Measurements from ENCODE around the gene FAM217B. TPM values are rescaled to one million over a fixed set of nuclear protein-coding genes. Genes with fewer than 3 reads are reported as not detected.

Gene FAM217B
- total and polyA plus RNA-seq, 9 donors: 13.1 to 26.7 (median 20.8) TPM

- Histone ChIP-seq H3K36me3 (ENCODE audit: control insufficient read depth, insufficient read depth, low read length) (no peaks in the 10 kb centered on the region), H3K27ac (ENCODE audit: low read length) (no peak overlapping the region), H3K9me3 (replicated peaks; ENCODE audit: control insufficient read depth, low read depth, low read length) (no peaks in the 10 kb centered on the region), H3K4me3 (ENCODE audit: low read length) (no peak overlapping the region), H3K27me3 (ENCODE audit: control insufficient read depth, insufficient read depth, low read length) (no peaks in the 10 kb centered on the region), H3K4me1 (ENCODE audit: control insufficient read depth, insufficient read depth, low read length) (no peaks in the 10 kb centered on the region)
- DNase-seq: no peak
- WGBS (ENCODE audit: insufficient coverage): 66% methylated on average over 5 of the region's 5 CpGs
Observed at GRCh38 chr20:59988141-59988540, 48.0 kb downstream of the FAM217B start.

- no CpG with 5 or more reads among the region's 4 CpGs for WGBS (ENCODE audit: insufficient coverage)
- no peaks in the 10 kb centered on the region for H3K36me3 ChIP-seq (ENCODE audit: control insufficient read depth, insufficient read depth, low read length)
- no peaks in the 10 kb centered on the region for H3K27me3 ChIP-seq (ENCODE audit: control insufficient read depth, insufficient read depth, low read length)
- no peaks in the 10 kb centered on the region for H3K9me3 ChIP-seq (replicated peaks; ENCODE audit: control insufficient read depth, low read depth, low read length)
- DNase-seq: no peak
- H3K27ac ChIP-seq (ENCODE audit: low read length): no peak overlapping the region
- peaks cover 14% of the 10 kb centered on the region for H3K4me1 ChIP-seq (ENCODE audit: control insufficient read depth, insufficient read depth, low read length)
- H3K4me3 ChIP-seq (ENCODE audit: low read length): no peak overlapping the region
Observed at GRCh38 chr20:59992526-59993084, 52.4 kb downstream of the FAM217B start.

GRCh38 chr20:59993736-59994430 is 53.7 kb downstream of the FAM217B start:
- Histone ChIP-seq H3K9me3 (replicated peaks; ENCODE audit: control insufficient read depth, low read depth, low read length) (no peaks in the 10 kb centered on the region), H3K4me3 (ENCODE audit: low read length) (no peak overlapping the region), H3K27me3 (ENCODE audit: control insufficient read depth, insufficient read depth, low read length) (no peaks in the 10 kb centered on the region), H3K27ac (ENCODE audit: low read length) (peak overlapping the region; percentile 29), H3K36me3 (ENCODE audit: control insufficient read depth, insufficient read depth, low read length) (no peaks in the 10 kb centered on the region), H3K4me1 (ENCODE audit: control insufficient read depth, insufficient read depth, low read length) (peaks cover 14% of the 10 kb centered on the region)
- WGBS (ENCODE audit: insufficient coverage): 32% methylated on average over 13 of the region's 18 CpGs
- DNase-seq: no peak

- 0% methylated on average over 1 of the region's 5 CpGs for WGBS (ENCODE audit: insufficient coverage)
- no peaks in the 10 kb centered on the region for H3K9me3 ChIP-seq (replicated peaks; ENCODE audit: control insufficient read depth, low read depth, low read length)
- no peaks in the 10 kb centered on the region for H3K27me3 ChIP-seq (ENCODE audit: control insufficient read depth, insufficient read depth, low read length)
- DNase-seq: peak; percentile 68
- H3K4me1 ChIP-seq (ENCODE audit: control insufficient read depth, insufficient read depth, low read length): peaks cover 17% of the 10 kb centered on the region
- H3K4me3 ChIP-seq (ENCODE audit: low read length): no peak overlapping the region
- no peaks in the 10 kb centered on the region for H3K36me3 ChIP-seq (ENCODE audit: control insufficient read depth, insufficient read depth, low read length)
- no peak overlapping the region for H3K27ac ChIP-seq (ENCODE audit: low read length)
Observed at GRCh38 chr20:59994697-59995122, 54.5 kb downstream of the FAM217B start.

GRCh38 chr20:59996108-59996507 is 55.9 kb downstream of the FAM217B start:
- H3K27me3 ChIP-seq (ENCODE audit: control insufficient read depth, insufficient read depth, low read length): no peaks in the 10 kb centered on the region
- WGBS (ENCODE audit: insufficient coverage): no CpG with 5 or more reads among the region's 1 CpG
- H3K36me3 ChIP-seq (ENCODE audit: control insufficient read depth, insufficient read depth, low read length): no peaks in the 10 kb centered on the region
- DNase-seq: no peak
- no peaks in the 10 kb centered on the region for H3K9me3 ChIP-seq (replicated peaks; ENCODE audit: control insufficient read depth, low read depth, low read length)
- no peak overlapping the region for H3K4me3 ChIP-seq (ENCODE audit: low read length)
- H3K27ac ChIP-seq (ENCODE audit: low read length): no peak overlapping the region
- peaks cover 28% of the 10 kb centered on the region for H3K4me1 ChIP-seq (ENCODE audit: control insufficient read depth, insufficient read depth, low read length)

- DNase-seq: no peak
- H3K36me3 ChIP-seq (ENCODE audit: control insufficient read depth, insufficient read depth, low read length): no peaks in the 10 kb centered on the region
- H3K27ac ChIP-seq (ENCODE audit: low read length): no peak overlapping the region
- H3K27me3 ChIP-seq (ENCODE audit: control insufficient read depth, insufficient read depth, low read length): no peaks in the 10 kb centered on the region
- 75% methylated on average over 2 of the region's 2 CpGs for WGBS (ENCODE audit: insufficient coverage)
- H3K4me3 ChIP-seq (ENCODE audit: low read length): no peak overlapping the region
- H3K4me1 ChIP-seq (ENCODE audit: control insufficient read depth, insufficient read depth, low read length): peaks cover 30% of the 10 kb centered on the region
- no peaks in the 10 kb centered on the region for H3K9me3 ChIP-seq (replicated peaks; ENCODE audit: control insufficient read depth, low read depth, low read length)
Observed at GRCh38 chr20:59997896-59998295, 57.7 kb downstream of the FAM217B start.

Other genes starting within 250 kb of the FAM217B start
- gene SYCP2, start 6.8 kb upstream of the FAM217B start, total RNA-seq: 3.1 TPM
- gene SYCP2, start 6.8 kb upstream of the FAM217B start, polyA plus RNA-seq (ENCODE audit: insufficient read depth in 1 of 8, insufficient read length in 8 of 8, low replicate concordance in 1 of 8): 1 to 10 TPM; 2.1 to 6.0 (median 3.2) TPM
- gene PPP1R3D, start 84 bp upstream of the FAM217B start, total RNA-seq: 5.2 TPM
- 1 to 10 TPM; 4.0 to 6.3 (median 4.9) TPM for gene PPP1R3D, start 84 bp upstream of the FAM217B start, polyA plus RNA-seq (ENCODE audit: insufficient read depth in 1 of 8, insufficient read length in 8 of 8, low replicate concordance in 1 of 8)
- 0.40 TPM for gene CDH26, start 18.0 kb downstream of the FAM217B start, total RNA-seq
- 1 to 10 TPM in 2 of 8 donors, under 1 TPM in 6; 0.37 to 1.6 (median 0.66) TPM for gene CDH26, start 18.0 kb downstream of the FAM217B start, polyA plus RNA-seq (ENCODE audit: insufficient read depth in 1 of 8, insufficient read length in 8 of 8, low replicate concordance in 1 of 8)